Smooth muscle cell (in vitro differentiated cells): ENCODE measurements around the gene ASB4. TPM values are rescaled to one million over a fixed set of nuclear protein-coding genes. Genes with fewer than 3 reads are reported as not detected.

ENCODE experiments used
- DNase-seq: peaks from one replicate; lab custom pipeline; 2025; ENCODE audit not compliant: unreplicated experiment; lab: John Stamatoyannopoulos, UW
- H2AFZ ChIP-seq: fragments of 200-600 bp; sonication (generic); 2 replicates; pipeline ENCODE4 v1.6.0; 2016; ENCODE audit warnings: antibody characterized with exemption, low read depth, mild to moderate bottlenecking
- H3F3A ChIP-seq: fragments of 200-600 bp; sonication (generic); 2 replicates; pipeline ENCODE4 v1.6.0; 2017; ENCODE audit warnings: antibody characterized with exemption, low read depth
- H3K27ac ChIP-seq: fragments of 200-600 bp; sonication (generic); 2 replicates; pipeline ENCODE4 v1.5.1; 2016; ENCODE audit warnings: low read depth, mild to moderate bottlenecking
- H3K27me3 ChIP-seq: fragments of 200-600 bp; sonication (generic); 2 replicates; pipeline ENCODE4 v1.6.1; 2016; ENCODE audit warnings: low read depth, mild to moderate bottlenecking
- H3K36me3 ChIP-seq: fragments of 200-600 bp; sonication (generic); 2 replicates; pipeline ENCODE4 v1.5.1; 2016; ENCODE audit warnings: low read depth
- H3K4me1 ChIP-seq: fragments of 200-600 bp; sonication (generic); 2 replicates; pipeline ENCODE4 v1.5.1; 2016; ENCODE audit warnings: low read depth
- H3K4me2 ChIP-seq: fragments of 200-600 bp; sonication (generic); 2 replicates; pipeline ENCODE4 v1.6.0; 2016; ENCODE audit warnings: mild to moderate bottlenecking
- H3K4me3 ChIP-seq: fragments of 200-600 bp; sonication (generic); 2 replicates; pipeline ENCODE4 v1.5.1; 2016; ENCODE audit warnings: mild to moderate bottlenecking
- H3K79me2 ChIP-seq: fragments of 200-600 bp; sonication (generic); 2 replicates; pipeline ENCODE4 v1.6.0; 2016; ENCODE audit warnings: low read depth, mild to moderate bottlenecking
- H3K9ac ChIP-seq: fragments of 200-600 bp; sonication (generic); 2 replicates; pipeline ENCODE4 v1.6.0; 2016; ENCODE audit warnings: low read depth
- H3K9me3 ChIP-seq: fragments of 200-600 bp; sonication (generic); replicated peaks from 2 replicates; pipeline ENCODE4 v1.5.1; 2016; ENCODE audit warnings: low read depth
- H4K20me1 ChIP-seq: fragments of 200-600 bp; sonication (generic); 2 replicates; pipeline ENCODE4 v1.6.0; 2016; ENCODE audit warnings: low read depth
- WGBS: methylation state at CpG from one replicate; pipeline ENCODE4 v1.1.7; 2016; ENCODE audit warnings: low lambda C conversion rate; 5-methylcytosine and 5-hydroxymethylcytosine counted together
- polyA plus RNA-seq: library from polyadenylated mRNA; unstranded; fragments of >200 nt; fragmentation: Nextera tagmentation; extraction: Ambion mirVana; gene quantifications from 2 replicates; pipeline ENCODE4 v1.2.1, GENCODE V29; 2016
- total RNA-seq: library from RNA; depleted of rRNA; stranded (reverse); fragments of >200 nt; gene quantifications from 2 replicates; pipeline ENCODE4 v1.2.3, GENCODE V29; 2014
- TF ChIP-seq, protein P1 (sequence below): fragments of 200-600 bp; sonication (generic); IDR thresholded peaks from 2 replicates; pipeline ENCODE4 v1.5.1; 2017; ENCODE audit warnings: borderline replicate concordance, mild to moderate bottlenecking, antibody characterized with exemption; ENCODE audit not compliant: insufficient read depth, poor library complexity, severe bottlenecking

Gene ASB4
- total and polyA plus RNA-seq, 2 experiments from 2014 or later: not detected

DNA sequence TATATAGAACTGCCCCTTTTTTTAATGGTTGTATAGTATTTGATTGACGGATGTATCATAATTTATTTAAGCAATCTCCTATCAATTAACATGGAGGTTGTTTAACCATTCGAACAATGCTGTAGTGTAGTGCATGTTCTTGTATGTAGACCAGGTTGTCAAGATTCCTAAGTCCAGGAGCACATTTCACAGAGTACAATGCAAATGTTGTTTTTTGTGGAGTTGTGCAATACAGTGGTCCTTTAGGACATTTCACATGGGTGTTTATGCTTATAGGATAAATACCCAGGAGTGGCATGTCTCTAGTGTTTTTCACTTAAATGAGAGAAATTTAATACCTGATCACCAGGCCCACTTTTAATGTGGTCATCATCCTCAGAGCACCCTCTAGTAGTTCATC lies 8.1 kb downstream of the ASB4 start:
- no peaks in the 10 kb centered on the region for H3K27me3 ChIP-seq
- H2AFZ ChIP-seq: no peak overlapping the region
- no peak overlapping the region for H3K4me3 ChIP-seq
- H3K79me2 ChIP-seq: no peaks in the 10 kb centered on the region
- whole genome bisulfite sequencing: 46% methylated on average over 2 of the region's 2 CpGs
- no peak overlapping the region for H3K4me2 ChIP-seq
- H3K36me3 ChIP-seq: no peaks in the 10 kb centered on the region
- no peak overlapping the region for H3K9ac ChIP-seq
- no peak for DNase-seq
- H3K27ac ChIP-seq: no peak overlapping the region
- no peaks in the 10 kb centered on the region for H3F3A ChIP-seq
- H4K20me1 ChIP-seq: no peaks in the 10 kb centered on the region
- H3K9me3 ChIP-seq: no peaks in the 10 kb centered on the region
- H3K4me1 ChIP-seq: no peaks in the 10 kb centered on the region
- TF ChIP-seq, protein P1, sequence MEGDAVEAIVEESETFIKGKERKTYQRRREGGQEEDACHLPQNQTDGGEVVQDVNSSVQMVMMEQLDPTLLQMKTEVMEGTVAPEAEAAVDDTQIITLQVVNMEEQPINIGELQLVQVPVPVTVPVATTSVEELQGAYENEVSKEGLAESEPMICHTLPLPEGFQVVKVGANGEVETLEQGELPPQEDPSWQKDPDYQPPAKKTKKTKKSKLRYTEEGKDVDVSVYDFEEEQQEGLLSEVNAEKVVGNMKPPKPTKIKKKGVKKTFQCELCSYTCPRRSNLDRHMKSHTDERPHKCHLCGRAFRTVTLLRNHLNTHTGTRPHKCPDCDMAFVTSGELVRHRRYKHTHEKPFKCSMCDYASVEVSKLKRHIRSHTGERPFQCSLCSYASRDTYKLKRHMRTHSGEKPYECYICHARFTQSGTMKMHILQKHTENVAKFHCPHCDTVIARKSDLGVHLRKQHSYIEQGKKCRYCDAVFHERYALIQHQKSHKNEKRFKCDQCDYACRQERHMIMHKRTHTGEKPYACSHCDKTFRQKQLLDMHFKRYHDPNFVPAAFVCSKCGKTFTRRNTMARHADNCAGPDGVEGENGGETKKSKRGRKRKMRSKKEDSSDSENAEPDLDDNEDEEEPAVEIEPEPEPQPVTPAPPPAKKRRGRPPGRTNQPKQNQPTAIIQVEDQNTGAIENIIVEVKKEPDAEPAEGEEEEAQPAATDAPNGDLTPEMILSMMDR: no peak

DNA sequence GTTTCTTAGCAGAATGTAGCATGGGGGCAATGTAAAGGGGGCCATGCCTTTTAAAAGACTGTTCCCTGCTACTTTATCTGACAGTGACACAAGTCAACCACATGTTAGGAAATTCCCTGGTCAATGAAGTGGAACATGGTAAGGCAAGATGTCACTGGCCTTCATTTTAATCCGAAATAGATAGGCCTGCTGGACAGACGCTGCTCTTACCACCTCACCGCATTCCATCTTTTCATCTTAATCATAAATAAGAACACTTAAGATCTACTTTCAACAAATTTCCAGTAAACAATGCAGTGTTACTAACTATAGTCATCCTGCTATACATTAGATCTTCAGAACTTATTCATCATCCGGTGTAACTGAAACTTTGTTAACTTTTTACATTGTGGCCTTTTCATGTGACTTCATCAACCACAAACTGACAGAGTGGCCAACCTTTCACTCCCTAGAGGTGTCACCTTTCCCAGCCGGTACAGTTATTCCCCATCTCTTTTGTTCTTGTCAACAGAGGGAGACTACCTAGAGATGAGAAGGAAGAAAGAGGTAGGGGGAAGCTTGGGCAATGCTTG lies 15.6 kb downstream of the ASB4 start:
- DNase-seq: no peak
- TF ChIP-seq, protein P1: no peak
- H3K9ac ChIP-seq: no peak overlapping the region
- H3K36me3 ChIP-seq: no peaks in the 10 kb centered on the region
- H3K4me1 ChIP-seq: peaks cover 14% of the 10 kb centered on the region
- H4K20me1 ChIP-seq: no peaks in the 10 kb centered on the region
- H3K4me3 ChIP-seq: no peak overlapping the region
- H3F3A ChIP-seq: no peaks in the 10 kb centered on the region
- no peaks in the 10 kb centered on the region for H3K27me3 ChIP-seq
- WGBS: 39% methylated on average over 5 of the region's 5 CpGs
- H3K9me3 ChIP-seq: no peaks in the 10 kb centered on the region
- H3K79me2 ChIP-seq: no peaks in the 10 kb centered on the region
- peak overlapping the region; percentile 7 for H3K27ac ChIP-seq
- no peak overlapping the region for H2AFZ ChIP-seq
- H3K4me2 ChIP-seq: peak overlapping the region; percentile 36

DNA sequence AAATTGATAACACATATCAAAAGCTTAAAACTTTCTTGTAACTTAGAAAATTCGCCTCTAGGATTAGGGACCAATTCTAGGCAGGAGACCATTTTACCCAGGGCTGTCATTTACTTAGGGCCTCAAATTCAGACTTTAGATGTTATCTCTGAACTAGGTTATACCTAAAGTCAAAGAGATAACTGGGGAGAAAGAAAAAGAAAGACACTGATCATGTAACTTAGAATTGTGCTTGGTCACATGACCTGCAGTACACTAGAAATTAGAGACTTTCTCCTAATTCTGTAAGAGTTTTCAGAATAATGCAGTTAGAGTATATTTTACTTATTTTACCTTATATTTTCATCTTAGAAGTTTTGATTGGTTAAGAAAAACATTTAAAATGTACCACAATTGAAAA lies 16.7 kb downstream of the ASB4 start:
- Histone ChIP-seq H3K4me3 (no peak overlapping the region), H3K4me2 (no peak overlapping the region), H3K4me1 (peaks cover 14% of the 10 kb centered on the region), H3F3A (no peaks in the 10 kb centered on the region), H4K20me1 (no peaks in the 10 kb centered on the region), H2AFZ (no peak overlapping the region), H3K36me3 (no peaks in the 10 kb centered on the region), H3K27me3 (no peaks in the 10 kb centered on the region), H3K9ac (no peak overlapping the region), H3K27ac (no peak overlapping the region), H3K9me3 (no peaks in the 10 kb centered on the region), H3K79me2 (no peaks in the 10 kb centered on the region)
- TF ChIP-seq, protein P1: no peak
- no peak for DNase-seq
- WGBS: 93% methylated on average over 1 of the region's 1 CpG
